Bone marrow (tissue), 2 donors: ENCODE results near the gene PIR.

Experiments used
- DNase-seq, 2 donors: peaks; one replicate each; lab custom pipeline; 2025; lab: John Stamatoyannopoulos, UW

The PIR gene

GRCh38 chrX:15493118-15493962, at the start of gene PIR:
Gene PIR, minus strand, starts transcription at chrX:15493333. Its CDS starts 2,076 bp downstream, at chrX:15491257.
- peak; percentile 20 to 24 for DNase-seq

- DNase-seq, result no peak
Observed at GRCh38 chrX:15530318-15530717, 37.2 kb upstream of the PIR start.

- no peak for DNase-seq
Observed at GRCh38 chrX:15529165-15529564, 36.0 kb upstream of the PIR start.

GRCh38 chrX:15525664-15526416, 32.7 kb upstream of the PIR start:
- no peak for DNase-seq

GRCh38 chrX:15524417-15524816, 31.3 kb upstream of the PIR start:
- DNase-seq, result no peak

- no peak for DNase-seq
Observed at GRCh38 chrX:15523088-15523487, 30.0 kb upstream of the PIR start.

GRCh38 chrX:15522464-15522863, 29.3 kb upstream of the PIR start:
- no peak for DNase-seq

- DNase-seq, result no peak
Observed at GRCh38 chrX:15515931-15516330, 22.8 kb upstream of the PIR start.

GRCh38 chrX:15514279-15514678, 21.1 kb upstream of the PIR start:
- no peak for DNase-seq

- no peak for DNase-seq
Observed at GRCh38 chrX:15512401-15512965, 19.4 kb upstream of the PIR start.

- no peak for DNase-seq
Observed at GRCh38 chrX:15511563-15511962, 18.4 kb upstream of the PIR start.

GRCh38 chrX:15509845-15510244, 16.7 kb upstream of the PIR start:
- DNase-seq, result no peak

GRCh38 chrX:15507005-15507404, 13.9 kb upstream of the PIR start:
- DNase-seq, result no peak

- no peak for DNase-seq
Observed at GRCh38 chrX:15505101-15505500, 12.0 kb upstream of the PIR start.

GRCh38 chrX:15504661-15505060, 11.5 kb upstream of the PIR start:
- DNase-seq, result no peak

- no peak for DNase-seq
Observed at GRCh38 chrX:15501506-15501905, 8.4 kb upstream of the PIR start.

- no peak for DNase-seq
Observed at GRCh38 chrX:15500497-15500966, 7.4 kb upstream of the PIR start, which contains the start of gene BMX. Gene BMX, plus strand, starts transcription at chrX:15500807. Its CDS starts 7,547 bp downstream, at chrX:15508354.

GRCh38 chrX:15499976-15500375, 6.8 kb upstream of the PIR start:
- no peak for DNase-seq

- DNase-seq, result no peak
Observed at GRCh38 chrX:15498741-15499140, 5.6 kb upstream of the PIR start.

GRCh38 chrX:15497865-15498264, 4.7 kb upstream of the PIR start:
- DNase-seq, result peak; percentile 0 to 11

- no peak for DNase-seq
Observed at GRCh38 chrX:15496824-15497223, 3.7 kb upstream of the PIR start.

- no peak for DNase-seq
Observed at GRCh38 chrX:15495801-15496200, 2.7 kb upstream of the PIR start.

- DNase-seq, result no peak
Observed at GRCh38 chrX:15492469-15492868, 664 bp downstream of the PIR start.
